ENCODE measurements around the gene HNRNPD.
"Not testable (repeated sequence)": the region's sequence is repeated elsewhere in the genome, so short reads cannot be mapped to it uniquely, and the experiment has no call there.

Gene HNRNPD

DNA sequence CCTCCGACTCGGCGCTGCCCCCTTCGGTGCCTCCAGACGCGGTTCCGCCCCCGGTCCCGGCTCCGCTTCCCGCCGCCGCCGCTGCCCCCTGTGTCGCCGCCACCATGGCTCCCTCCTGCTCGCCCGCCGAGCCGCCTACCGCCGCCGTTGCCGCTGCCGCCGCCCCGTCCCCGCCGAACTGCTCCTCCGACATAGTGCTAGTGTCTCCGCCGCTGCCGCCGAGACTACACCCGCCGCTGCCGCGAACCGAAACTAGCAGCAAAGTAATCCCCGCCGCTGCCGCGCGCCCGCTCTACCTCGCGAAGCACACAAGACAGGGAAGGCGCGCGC lies 340 bp downstream of the HNRNPD start:
- Histone ChIP-seq H3K36me3 (ENCODE audit: control insufficient read depth, insufficient read depth, low read length) (no peaks in the 10 kb centered on the region), H3K4me1 (ENCODE audit: control insufficient read depth, insufficient read depth, low read length) (no peaks in the 10 kb centered on the region), H3K4me3 (ENCODE audit: low read length) (peak overlapping the region; percentile 88), H3K27ac (ENCODE audit: low read length) (no peak overlapping the region), H3K9me3 (ENCODE audit: control insufficient read depth, insufficient read depth, low read length) (no peaks in the 10 kb centered on the region), H3K27me3 (ENCODE audit: control insufficient read depth, insufficient read depth, low read length) (no peaks in the 10 kb centered on the region)
- no CpG with 5 or more reads among the region's 50 CpGs for WGBS (ENCODE audit: insufficient coverage, insufficient read length)
- DNase-seq (ENCODE audit: low read depth, low spot score): no peak

- H3K4me3 ChIP-seq (ENCODE audit: low read length): peak overlapping the region; percentile 88
- no CpG with 5 or more reads among the region's 37 CpGs for WGBS (ENCODE audit: insufficient coverage, insufficient read length)
- no peaks in the 10 kb centered on the region for H3K4me1 ChIP-seq (ENCODE audit: control insufficient read depth, insufficient read depth, low read length)
- H3K27ac ChIP-seq (ENCODE audit: low read length): no peak overlapping the region
- H3K36me3 ChIP-seq (ENCODE audit: control insufficient read depth, insufficient read depth, low read length): peaks cover 2% of the 10 kb centered on the region; the same call in 1 of the 2 replicates
- DNase-seq (ENCODE audit: low read depth, low spot score): peak; percentile 35
- H3K9me3 ChIP-seq (ENCODE audit: control insufficient read depth, insufficient read depth, low read length): no peaks in the 10 kb centered on the region
- no peaks in the 10 kb centered on the region for H3K27me3 ChIP-seq (ENCODE audit: control insufficient read depth, insufficient read depth, low read length)
These were observed 990 bp downstream of the HNRNPD start for GRCh38 chr4:82372517-82373485.

DNA sequence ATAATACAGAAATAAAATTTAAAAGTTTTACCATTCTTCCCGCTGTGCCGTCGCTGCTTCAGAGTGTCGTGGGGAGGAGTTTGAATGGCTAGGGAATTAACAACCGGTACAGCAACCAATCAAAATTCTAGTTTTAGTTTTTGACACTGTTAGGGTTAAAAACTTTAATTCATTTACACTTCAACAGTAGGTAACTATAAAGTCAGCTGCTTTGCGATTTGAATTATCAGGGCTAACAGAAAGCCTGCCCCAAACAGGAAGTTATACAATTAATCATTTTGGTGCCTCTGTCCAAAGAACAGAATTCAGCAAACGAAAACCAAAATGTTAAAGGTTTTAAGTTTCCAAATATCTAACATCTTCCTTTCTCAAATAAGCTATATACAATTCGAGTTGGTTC lies 2.3 kb downstream of the HNRNPD start:
- no peak for DNase-seq (ENCODE audit: low read depth, low spot score)
- no CpG with 5 or more reads among the region's 8 CpGs for WGBS (ENCODE audit: insufficient coverage, insufficient read length)
- H3K4me1 ChIP-seq (ENCODE audit: control insufficient read depth, insufficient read depth, low read length): no peaks in the 10 kb centered on the region
- no peaks in the 10 kb centered on the region for H3K27me3 ChIP-seq (ENCODE audit: control insufficient read depth, insufficient read depth, low read length)
- H3K4me3 ChIP-seq (ENCODE audit: low read length): peak overlapping the region; percentile 88; the same call in 1 of the 2 replicates
- no peaks in the 10 kb centered on the region for H3K9me3 ChIP-seq (ENCODE audit: control insufficient read depth, insufficient read depth, low read length)
- no peak overlapping the region for H3K27ac ChIP-seq (ENCODE audit: low read length)
- peaks cover 6% of the 10 kb centered on the region; the same call in 1 of the 2 replicates for H3K36me3 ChIP-seq (ENCODE audit: control insufficient read depth, insufficient read depth, low read length)

DNA sequence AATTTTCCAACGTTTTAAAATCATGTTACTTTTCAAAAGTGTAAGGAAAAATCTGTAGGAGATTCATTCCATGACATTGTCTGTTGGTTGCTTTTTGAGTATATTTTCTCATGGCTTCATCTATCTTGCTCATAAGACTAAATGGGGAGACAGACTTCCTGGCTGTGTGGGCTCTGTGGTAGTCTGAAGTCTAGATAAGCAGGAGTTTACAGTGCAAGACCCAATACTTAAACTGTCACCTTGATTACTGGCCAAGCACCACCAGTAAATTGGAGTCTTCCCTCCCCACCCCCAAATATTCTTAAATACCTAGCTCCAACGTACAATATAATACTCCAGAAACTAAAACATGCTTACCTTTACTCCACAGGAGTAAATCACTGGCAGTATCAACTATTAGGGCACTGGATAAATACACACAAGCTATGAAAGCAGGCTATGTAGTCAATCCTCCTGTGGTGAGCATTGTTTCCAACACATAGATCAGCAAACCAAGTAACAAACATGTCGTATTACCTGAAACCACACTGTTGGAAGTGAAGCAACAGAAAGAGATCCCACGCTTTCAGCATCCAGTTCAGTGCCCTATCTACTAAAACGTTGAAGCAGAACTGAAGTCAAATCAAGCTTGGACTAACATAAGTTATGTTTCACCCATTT lies 6.2 kb downstream of the HNRNPD start:
- no peaks in the 10 kb centered on the region for H3K9me3 ChIP-seq (ENCODE audit: control insufficient read depth, insufficient read depth, low read length)
- DNase-seq (ENCODE audit: low read depth, low spot score): no peak
- no peaks in the 10 kb centered on the region; the same call in 1 of the 2 replicates for H3K4me1 ChIP-seq (ENCODE audit: control insufficient read depth, insufficient read depth, low read length)
- H3K36me3 ChIP-seq (ENCODE audit: control insufficient read depth, insufficient read depth, low read length): peaks cover 8% of the 10 kb centered on the region; the same call in 1 of the 2 replicates
- no peak overlapping the region for H3K27ac ChIP-seq (ENCODE audit: low read length)
- no peak overlapping the region for H3K4me3 ChIP-seq (ENCODE audit: low read length)
- H3K27me3 ChIP-seq (ENCODE audit: control insufficient read depth, insufficient read depth, low read length): no peaks in the 10 kb centered on the region
- 100% methylated on average over 1 of the region's 5 CpGs for WGBS (ENCODE audit: insufficient coverage, insufficient read length)

DNA sequence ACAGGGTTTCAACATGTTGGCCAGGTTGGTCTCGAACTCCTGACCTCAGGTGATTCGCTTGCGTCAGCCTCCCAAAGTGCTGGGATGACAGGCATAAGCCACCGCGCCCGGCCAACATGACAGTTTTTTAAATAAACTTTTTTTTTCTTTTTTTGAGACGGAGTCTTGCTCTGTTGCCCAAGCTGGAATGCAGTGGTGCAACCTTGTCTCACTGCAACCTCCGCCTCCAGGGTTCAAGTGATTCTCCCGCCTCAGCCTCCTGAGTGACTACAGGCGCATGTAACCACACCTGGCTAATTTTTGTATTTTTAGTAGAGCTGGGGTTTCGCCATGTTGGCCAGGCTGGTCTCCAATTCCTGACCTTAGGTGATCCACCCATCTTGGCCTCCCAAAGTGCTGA lies 7.4 kb downstream of the HNRNPD start:
- not testable (repeated sequence) for H3K4me1 ChIP-seq (ENCODE audit: control insufficient read depth, insufficient read depth, low read length); DNase-seq (ENCODE audit: low read depth, low spot score); H3K27me3 ChIP-seq (ENCODE audit: control insufficient read depth, insufficient read depth, low read length); H3K27ac ChIP-seq (ENCODE audit: low read length); H3K4me3 ChIP-seq (ENCODE audit: low read length); H3K36me3 ChIP-seq (ENCODE audit: control insufficient read depth, insufficient read depth, low read length); H3K9me3 ChIP-seq (ENCODE audit: control insufficient read depth, insufficient read depth, low read length)
- no CpG with 5 or more reads among the region's 11 CpGs for WGBS (ENCODE audit: insufficient coverage, insufficient read length)

GRCh38 chr4:82363896-82364487 lies 9.8 kb downstream of the HNRNPD start:
- no peaks in the 10 kb centered on the region for H3K27me3 ChIP-seq (ENCODE audit: control insufficient read depth, insufficient read depth, low read length)
- no peaks in the 10 kb centered on the region for H3K9me3 ChIP-seq (ENCODE audit: control insufficient read depth, insufficient read depth, low read length)
- H3K36me3 ChIP-seq (ENCODE audit: control insufficient read depth, insufficient read depth, low read length): peaks cover 8% of the 10 kb centered on the region; the same call in 1 of the 2 replicates
- H3K4me3 ChIP-seq (ENCODE audit: low read length): no peak overlapping the region
- no CpG with 5 or more reads among the region's 4 CpGs for WGBS (ENCODE audit: insufficient coverage, insufficient read length)
- no peak overlapping the region for H3K27ac ChIP-seq (ENCODE audit: low read length)
- no peak for DNase-seq (ENCODE audit: low read depth, low spot score)
- no peaks in the 10 kb centered on the region; the same call in 1 of the 2 replicates for H3K4me1 ChIP-seq (ENCODE audit: control insufficient read depth, insufficient read depth, low read length)

- no peak for DNase-seq (ENCODE audit: low read depth, low spot score)
- H3K27me3 ChIP-seq (ENCODE audit: control insufficient read depth, insufficient read depth, low read length): no peaks in the 10 kb centered on the region
- no peaks in the 10 kb centered on the region; the same call in 1 of the 2 replicates for H3K4me1 ChIP-seq (ENCODE audit: control insufficient read depth, insufficient read depth, low read length)
- no CpG with 5 or more reads among the region's 9 CpGs for WGBS (ENCODE audit: insufficient coverage, insufficient read length)
- H3K36me3 ChIP-seq (ENCODE audit: control insufficient read depth, insufficient read depth, low read length): peaks cover 10% of the 10 kb centered on the region; the same call in 1 of the 2 replicates
- H3K9me3 ChIP-seq (ENCODE audit: control insufficient read depth, insufficient read depth, low read length): no peaks in the 10 kb centered on the region
- no peak overlapping the region for H3K4me3 ChIP-seq (ENCODE audit: low read length)
- H3K27ac ChIP-seq (ENCODE audit: low read length): no peak overlapping the region
These were observed 11.2 kb downstream of the HNRNPD start for GRCh38 chr4:82362565-82362964.

- H3K4me3 ChIP-seq (ENCODE audit: low read length): no peak overlapping the region
- peaks cover 18% of the 10 kb centered on the region; the same call in 1 of the 2 replicates for H3K36me3 ChIP-seq (ENCODE audit: control insufficient read depth, insufficient read depth, low read length)
- WGBS (ENCODE audit: insufficient coverage, insufficient read length): no CpG with 5 or more reads among the region's 4 CpGs
- no peaks in the 10 kb centered on the region for H3K9me3 ChIP-seq (ENCODE audit: control insufficient read depth, insufficient read depth, low read length)
- no peaks in the 10 kb centered on the region for H3K27me3 ChIP-seq (ENCODE audit: control insufficient read depth, insufficient read depth, low read length)
- DNase-seq (ENCODE audit: low read depth, low spot score): no peak
- H3K27ac ChIP-seq (ENCODE audit: low read length): no peak overlapping the region
- H3K4me1 ChIP-seq (ENCODE audit: control insufficient read depth, insufficient read depth, low read length): no peaks in the 10 kb centered on the region; the same call in 1 of the 2 replicates
These were observed 13.3 kb downstream of the HNRNPD start for GRCh38 chr4:82360298-82361177.

DNA sequence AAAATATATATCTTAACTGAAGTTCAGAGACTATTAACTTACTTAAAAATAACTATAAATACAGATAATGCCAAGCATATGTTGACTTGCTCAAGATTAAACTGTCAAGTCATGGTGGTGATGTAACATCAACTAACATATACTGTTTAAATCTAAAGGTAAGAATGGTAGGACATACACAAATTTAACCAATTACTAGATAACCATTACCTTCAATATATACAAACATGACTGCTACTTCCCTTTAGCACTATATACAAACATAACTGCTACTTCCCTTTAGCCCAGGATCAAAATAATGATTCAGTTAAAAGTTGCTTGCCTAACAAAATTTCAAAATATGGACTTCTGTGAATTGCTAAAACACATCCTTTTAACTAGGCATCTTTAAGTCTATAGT lies 14.9 kb downstream of the HNRNPD start:
- H3K27me3 ChIP-seq (ENCODE audit: control insufficient read depth, insufficient read depth, low read length): no peaks in the 10 kb centered on the region
- no peaks in the 10 kb centered on the region for H3K9me3 ChIP-seq (ENCODE audit: control insufficient read depth, insufficient read depth, low read length)
- no peak overlapping the region for H3K27ac ChIP-seq (ENCODE audit: low read length)
- DNase-seq (ENCODE audit: low read depth, low spot score): no peak
- no peak overlapping the region for H3K4me3 ChIP-seq (ENCODE audit: low read length)
- H3K36me3 ChIP-seq (ENCODE audit: control insufficient read depth, insufficient read depth, low read length): peaks cover 16% of the 10 kb centered on the region; the same call in 1 of the 2 replicates
- H3K4me1 ChIP-seq (ENCODE audit: control insufficient read depth, insufficient read depth, low read length): no peaks in the 10 kb centered on the region; the same call in 1 of the 2 replicates

All from iPS DF 6.9 (cell line).